ENCODE measurements around the gene SLC15A4. TPM values are rescaled to one million over a fixed set of nuclear protein-coding genes. Genes with fewer than 3 reads are reported as not detected.

Gene SLC15A4
- total and polyA plus RNA-seq, 4 donors: 7.3 to 25.3 (median 14.9) TPM

DNA sequence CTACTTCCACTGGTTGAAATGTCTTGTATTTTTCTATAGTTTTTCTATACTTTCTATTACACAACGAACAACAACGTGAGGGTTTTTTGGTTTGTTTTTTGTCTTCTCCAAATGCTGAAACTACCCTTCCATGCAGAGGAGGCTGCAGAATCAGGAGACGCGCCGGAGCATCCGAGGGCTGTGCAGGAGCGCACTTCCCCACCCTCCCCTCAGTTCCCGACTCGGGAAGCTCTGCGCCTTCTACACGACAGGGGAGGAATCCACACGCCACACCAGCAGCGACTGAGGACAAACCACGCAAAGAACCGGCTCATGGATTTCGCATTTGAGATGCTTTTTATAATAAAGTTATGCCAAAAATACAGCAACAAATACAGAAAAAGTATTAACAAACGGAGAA is 30.9 kb downstream of the SLC15A4 start:
- no peak for DNase-seq (ENCODE audit: low spot score)
- no peak overlapping the region for H3K4me3 ChIP-seq (ENCODE audit: low read depth in 1 of 3, low read length in 3 of 3)
- no peaks in the 10 kb centered on the region for H3K27me3 ChIP-seq (ENCODE audit: control insufficient read depth in 4 of 4, insufficient read depth in 4 of 4, low read length in 3 of 4)
- no peak for TF ChIP-seq YY1 (IDR thresholded peaks at IDR 0.05)
- TF ChIP-seq, protein P1, sequence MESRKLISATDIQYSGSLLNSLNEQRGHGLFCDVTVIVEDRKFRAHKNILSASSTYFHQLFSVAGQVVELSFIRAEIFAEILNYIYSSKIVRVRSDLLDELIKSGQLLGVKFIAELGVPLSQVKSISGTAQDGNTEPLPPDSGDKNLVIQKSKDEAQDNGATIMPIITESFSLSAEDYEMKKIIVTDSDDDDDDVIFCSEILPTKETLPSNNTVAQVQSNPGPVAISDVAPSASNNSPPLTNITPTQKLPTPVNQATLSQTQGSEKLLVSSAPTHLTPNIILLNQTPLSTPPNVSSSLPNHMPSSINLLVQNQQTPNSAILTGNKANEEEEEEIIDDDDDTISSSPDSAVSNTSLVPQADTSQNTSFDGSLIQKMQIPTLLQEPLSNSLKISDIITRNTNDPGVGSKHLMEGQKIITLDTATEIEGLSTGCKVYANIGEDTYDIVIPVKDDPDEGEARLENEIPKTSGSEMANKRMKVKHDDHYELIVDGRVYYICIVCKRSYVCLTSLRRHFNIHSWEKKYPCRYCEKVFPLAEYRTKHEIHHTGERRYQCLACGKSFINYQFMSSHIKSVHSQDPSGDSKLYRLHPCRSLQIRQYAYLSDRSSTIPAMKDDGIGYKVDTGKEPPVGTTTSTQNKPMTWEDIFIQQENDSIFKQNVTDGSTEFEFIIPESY (IDR thresholded peaks at IDR 0.05): no peak
- TF ChIP-seq MAX (IDR thresholded peaks at IDR 0.05): no peak
- H3K9ac ChIP-seq (ENCODE audit: low read depth in 1 of 2, low read length in 2 of 2): no peak overlapping the region
- no peaks in the 10 kb centered on the region for H3K9me3 ChIP-seq (ENCODE audit: control insufficient read depth in 4 of 4, low read length in 3 of 4)
- no peaks in the 10 kb centered on the region for H3K4me1 ChIP-seq (ENCODE audit: control insufficient read depth in 4 of 4, insufficient read depth in 4 of 4, low read length in 3 of 4)
- 95% methylated on average over 17 of the region's 17 CpGs for WGBS
- peaks cover 6 to 44% (median 29%) of the 10 kb centered on the region in 4 donors for H3K36me3 ChIP-seq (ENCODE audit: control insufficient read depth in 4 of 4, insufficient read depth in 3 of 4, low read depth in 1 of 4, low read length in 3 of 4)
- no peak overlapping the region for H3K27ac ChIP-seq (ENCODE audit: low read depth in 1 of 2, low read length in 2 of 2)

GRCh38 chr12:128792398-128792797 is 31.4 kb downstream of the SLC15A4 start:
- Histone ChIP-seq H3K9me3 (ENCODE audit: control insufficient read depth in 4 of 4, low read length in 3 of 4) (no peaks in the 10 kb centered on the region), H3K27ac (ENCODE audit: low read depth in 1 of 2, low read length in 2 of 2) (no peak overlapping the region), H3K4me1 (ENCODE audit: control insufficient read depth in 4 of 4, insufficient read depth in 4 of 4, low read length in 3 of 4) (no peaks in the 10 kb centered on the region), H3K9ac (ENCODE audit: low read depth in 1 of 2, low read length in 2 of 2) (no peak overlapping the region), H3K4me3 (ENCODE audit: low read depth in 1 of 3, low read length in 3 of 3) (no peak overlapping the region), H3K27me3 (ENCODE audit: control insufficient read depth in 4 of 4, insufficient read depth in 4 of 4, low read length in 3 of 4) (no peaks in the 10 kb centered on the region), H3K36me3 (ENCODE audit: control insufficient read depth in 4 of 4, insufficient read depth in 3 of 4, low read depth in 1 of 4, low read length in 3 of 4) (peaks cover 2 to 39% (median 26%) of the 10 kb centered on the region in 4 donors)
- 94% methylated on average over 15 of the region's 15 CpGs for WGBS
- TF ChIP-seq HNF4A (conservative IDR thresholded peaks at IDR 0.05) (no peak), MAX (IDR thresholded peaks at IDR 0.05) (no peak), EGR1 (IDR thresholded peaks at IDR 0.05; ENCODE audit: low read depth in 2 of 2) (no peak)
- DNase-seq (ENCODE audit: low spot score): no peak

DNA sequence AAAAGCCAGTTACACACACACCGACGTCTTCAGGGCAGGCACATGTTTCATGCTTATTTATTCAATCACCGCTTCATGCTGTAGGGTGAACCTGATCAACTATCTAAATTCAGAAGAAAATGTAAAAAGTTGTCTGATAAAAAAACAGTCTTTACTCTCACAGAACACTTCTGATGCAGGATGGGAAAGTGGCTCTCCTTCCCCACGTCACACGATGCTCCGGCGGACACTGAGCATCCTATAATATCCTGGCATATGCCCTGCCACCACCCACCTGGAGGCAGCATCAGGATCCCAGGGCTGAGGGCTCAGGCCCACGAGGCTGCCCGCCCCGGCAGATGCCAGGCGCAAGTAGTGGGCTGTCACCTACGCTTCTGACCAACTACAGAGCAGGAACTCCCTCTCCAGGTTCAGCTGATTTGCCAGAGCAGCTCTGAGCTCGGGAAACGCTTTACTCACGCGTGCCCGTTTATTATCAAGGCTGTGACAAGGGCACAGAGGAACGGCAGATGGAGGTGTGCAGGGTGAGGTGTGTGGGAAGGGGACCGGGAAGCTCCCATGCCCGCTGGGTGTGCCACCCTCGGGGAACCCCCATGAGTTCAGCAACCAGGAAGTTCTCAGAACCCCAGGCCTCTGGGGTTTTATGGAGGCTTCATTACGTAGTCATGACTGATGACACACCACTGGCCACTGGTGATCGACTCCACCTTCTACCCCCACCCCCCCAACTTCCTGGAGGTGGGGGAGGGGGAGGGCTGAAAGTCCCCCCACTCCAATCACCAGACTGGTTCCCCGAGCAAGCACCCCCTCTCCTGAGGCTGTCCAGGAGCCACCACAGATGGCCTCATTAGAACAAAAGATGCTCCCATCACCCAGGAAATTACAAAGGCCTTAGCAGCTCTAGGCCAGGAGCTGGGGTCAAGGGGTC is 32.1 kb downstream of the SLC15A4 start:
- no peak for DNase-seq (ENCODE audit: low spot score)
- TF ChIP-seq, protein P2, sequence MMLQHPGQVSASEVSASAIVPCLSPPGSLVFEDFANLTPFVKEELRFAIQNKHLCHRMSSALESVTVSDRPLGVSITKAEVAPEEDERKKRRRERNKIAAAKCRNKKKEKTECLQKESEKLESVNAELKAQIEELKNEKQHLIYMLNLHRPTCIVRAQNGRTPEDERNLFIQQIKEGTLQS (IDR thresholded peaks at IDR 0.05): no peak
- TF ChIP-seq GABPA (IDR thresholded peaks at IDR 0.05 in 1 of 2, conservative IDR thresholded peaks at IDR 0.05 in 1 of 2): no peak
- TF ChIP-seq FOXA2 (IDR thresholded peaks at IDR 0.05): no peak
- no peak for TF ChIP-seq HNF4A (conservative IDR thresholded peaks at IDR 0.05)
- no peak for TF ChIP-seq JUND (IDR thresholded peaks at IDR 0.05)
- no peak for TF ChIP-seq YY1 (IDR thresholded peaks at IDR 0.05)
- no peak for TF ChIP-seq RAD21 (IDR thresholded peaks at IDR 0.05)
- no peak for TF ChIP-seq RXRA (IDR thresholded peaks at IDR 0.05)
- TF ChIP-seq, protein P3, sequence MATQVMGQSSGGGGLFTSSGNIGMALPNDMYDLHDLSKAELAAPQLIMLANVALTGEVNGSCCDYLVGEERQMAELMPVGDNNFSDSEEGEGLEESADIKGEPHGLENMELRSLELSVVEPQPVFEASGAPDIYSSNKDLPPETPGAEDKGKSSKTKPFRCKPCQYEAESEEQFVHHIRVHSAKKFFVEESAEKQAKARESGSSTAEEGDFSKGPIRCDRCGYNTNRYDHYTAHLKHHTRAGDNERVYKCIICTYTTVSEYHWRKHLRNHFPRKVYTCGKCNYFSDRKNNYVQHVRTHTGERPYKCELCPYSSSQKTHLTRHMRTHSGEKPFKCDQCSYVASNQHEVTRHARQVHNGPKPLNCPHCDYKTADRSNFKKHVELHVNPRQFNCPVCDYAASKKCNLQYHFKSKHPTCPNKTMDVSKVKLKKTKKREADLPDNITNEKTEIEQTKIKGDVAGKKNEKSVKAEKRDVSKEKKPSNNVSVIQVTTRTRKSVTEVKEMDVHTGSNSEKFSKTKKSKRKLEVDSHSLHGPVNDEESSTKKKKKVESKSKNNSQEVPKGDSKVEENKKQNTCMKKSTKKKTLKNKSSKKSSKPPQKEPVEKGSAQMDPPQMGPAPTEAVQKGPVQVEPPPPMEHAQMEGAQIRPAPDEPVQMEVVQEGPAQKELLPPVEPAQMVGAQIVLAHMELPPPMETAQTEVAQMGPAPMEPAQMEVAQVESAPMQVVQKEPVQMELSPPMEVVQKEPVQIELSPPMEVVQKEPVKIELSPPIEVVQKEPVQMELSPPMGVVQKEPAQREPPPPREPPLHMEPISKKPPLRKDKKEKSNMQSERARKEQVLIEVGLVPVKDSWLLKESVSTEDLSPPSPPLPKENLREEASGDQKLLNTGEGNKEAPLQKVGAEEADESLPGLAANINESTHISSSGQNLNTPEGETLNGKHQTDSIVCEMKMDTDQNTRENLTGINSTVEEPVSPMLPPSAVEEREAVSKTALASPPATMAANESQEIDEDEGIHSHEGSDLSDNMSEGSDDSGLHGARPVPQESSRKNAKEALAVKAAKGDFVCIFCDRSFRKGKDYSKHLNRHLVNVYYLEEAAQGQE (IDR thresholded peaks at IDR 0.05): no peak
- TF ChIP-seq CTCF (IDR thresholded peaks at IDR 0.05; ENCODE audit: low read depth, low read length, missing input control): no peak
- no peak for TF ChIP-seq EGR1 (IDR thresholded peaks at IDR 0.05; ENCODE audit: low read depth in 2 of 2)
- no peak for TF ChIP-seq MAX (IDR thresholded peaks at IDR 0.05)
- no peak for TF ChIP-seq NR2F2 (IDR thresholded peaks at IDR 0.05)
- Histone ChIP-seq H3K9me3 (ENCODE audit: control insufficient read depth in 4 of 4, low read length in 3 of 4) (no peaks in the 10 kb centered on the region), H3K4me1 (ENCODE audit: control insufficient read depth in 4 of 4, insufficient read depth in 4 of 4, low read length in 3 of 4) (no peaks in the 10 kb centered on the region), H3K27ac (ENCODE audit: low read depth in 1 of 2, low read length in 2 of 2) (no peak overlapping the region), H3K27me3 (ENCODE audit: control insufficient read depth in 4 of 4, insufficient read depth in 4 of 4, low read length in 3 of 4) (no peaks in the 10 kb centered on the region), H3K9ac (ENCODE audit: low read depth in 1 of 2, low read length in 2 of 2) (no peak overlapping the region), H3K36me3 (ENCODE audit: control insufficient read depth in 4 of 4, insufficient read depth in 3 of 4, low read depth in 1 of 4, low read length in 3 of 4) (peaks cover 2 to 37% (median 21%) of the 10 kb centered on the region in 4 donors), H3K4me3 (ENCODE audit: low read depth in 1 of 3, low read length in 3 of 3) (no peak overlapping the region)
- WGBS: 89% methylated on average over 24 of the region's 24 CpGs

All from liver (tissue), 9 donors.